Neural cell (in vitro differentiated cells): ENCODE measurements around the gene CELSR2. TPM values are rescaled to one million over a fixed set of nuclear protein-coding genes. Genes with fewer than 3 reads are reported as not detected.

Source experiments
- H2AFZ ChIP-seq: fragments of 200-600, 300-800 bp; sonication (generic), shearing (Covaris generic); 2 replicates; pipeline ENCODE4 v1.6.0; 2014; ENCODE audit warnings: low read depth, mild to moderate bottlenecking, antibody characterized with exemption, low read length, moderate library complexity
- H3F3A ChIP-seq: fragments of 200-600 bp; shearing (Covaris generic); 2 replicates; pipeline ENCODE4 v1.6.1; 2016; ENCODE audit warnings: mild to moderate bottlenecking, moderate library complexity, mixed read lengths, antibody characterized with exemption, low read length; ENCODE audit not compliant: insufficient read depth, poor library complexity, severe bottlenecking
- H3K27ac ChIP-seq: fragments of 200-600, 300-800 bp; sonication (generic), shearing (Covaris generic); 2 replicates; pipeline ENCODE4 v1.5.1; 2014; ENCODE audit warnings: mild to moderate bottlenecking, low read length, moderate library complexity
- H3K27me3 ChIP-seq: fragments of 300-800, 200-600 bp; sonication (generic), shearing (Covaris generic); 2 replicates; pipeline ENCODE4 v1.6.0; 2014; ENCODE audit warnings: mild to moderate bottlenecking, low read depth, low read length, moderate library complexity; ENCODE audit not compliant: insufficient read depth
- H3K36me3 ChIP-seq: fragments of 300-800, 200-600 bp; sonication (generic), shearing (Covaris generic); 2 replicates; pipeline ENCODE4 v1.5.1; 2014; ENCODE audit warnings: mild to moderate bottlenecking, antibody characterized with exemption, low read length, moderate library complexity; ENCODE audit not compliant: insufficient read depth
- H3K4me2 ChIP-seq: fragments of 300-800, 200-600 bp; sonication (generic), shearing (Covaris generic); 2 replicates; pipeline ENCODE4 v1.6.0; 2014; ENCODE audit warnings: mild to moderate bottlenecking, low read length
- H3K4me3 ChIP-seq: fragments of 300-800, 200-600 bp; sonication (generic), shearing (Covaris generic); 2 replicates; pipeline ENCODE4 v1.5.1; 2014; ENCODE audit warnings: mild to moderate bottlenecking, low read length, moderate library complexity
- H3K79me2 ChIP-seq: fragments of 200-600 bp; shearing (Covaris generic); replicated peaks from 2 replicates; pipeline ENCODE4 v1.6.0; 2014; ENCODE audit warnings: mild to moderate bottlenecking, low read length, moderate library complexity; ENCODE audit not compliant: insufficient read depth
- H3K9ac ChIP-seq: fragments of 300-800, 200-600 bp; sonication (generic), shearing (Covaris generic); 2 replicates; pipeline ENCODE4 v1.6.1; 2016; ENCODE audit warnings: mild to moderate bottlenecking, low read length, mixed read lengths
- H3K9me2 ChIP-seq: fragments of 200-600 bp; shearing (Covaris generic); 2 replicates; pipeline ENCODE4 v1.6.1; 2016; ENCODE audit warnings: mild to moderate bottlenecking, low read length, mixed read lengths; ENCODE audit not compliant: insufficient read depth
- H3K9me3 ChIP-seq: fragments of 200-600, 300-800 bp; sonication (generic), shearing (Covaris generic); 2 replicates; pipeline ENCODE4 v1.6.1; 2016; ENCODE audit warnings: mild to moderate bottlenecking, mixed run types, low read length, moderate library complexity, mixed read lengths
- H4K20me1 ChIP-seq: fragments of 200-600 bp; shearing (Covaris generic); 2 replicates; pipeline ENCODE4 v1.6.1; 2016; ENCODE audit warnings: mild to moderate bottlenecking, mixed run types; ENCODE audit not compliant: insufficient read depth
- CTCF ChIP-seq: fragments of 450-650 bp; IDR thresholded peaks from 2 replicates; pipeline ENCODE4 v1.5.1; 2014; ENCODE audit warnings: antibody characterized with exemption, mild to moderate bottlenecking, moderate library complexity; ENCODE audit not compliant: poor library complexity, severe bottlenecking
- EP300 ChIP-seq: fragments of 450-650 bp; conservative IDR thresholded peaks from 2 replicates; pipeline ENCODE4 v1.6.1; 2014; ENCODE audit warnings: antibody characterized with exemption, mild to moderate bottlenecking, moderate library complexity; ENCODE audit not compliant: poor library complexity, severe bottlenecking
- EZH2 ChIP-seq: fragments of 200-600, 300-800 bp; shearing (Covaris generic), sonication (generic); IDR thresholded peaks from 2 replicates; pipeline ENCODE4 v1.6.1; 2014; ENCODE audit warnings: antibody characterized with exemption, low read length, borderline replicate concordance, mild to moderate bottlenecking; ENCODE audit not compliant: insufficient read depth, poor library complexity, severe bottlenecking
- MXI1 ChIP-seq: fragments of 450-650 bp; conservative IDR thresholded peaks from 2 replicates; pipeline ENCODE4 v1.6.1; 2014; ENCODE audit warnings: antibody characterized with exemption, mild to moderate bottlenecking; ENCODE audit not compliant: poor library complexity, severe bottlenecking
- POLR2AphosphoS5 ChIP-seq: IDR thresholded peaks from 2 replicates; pipeline ENCODE4 v1.6.1; 2012
- RAD21 ChIP-seq: fragments of 450-650 bp; conservative IDR thresholded peaks from 2 replicates; pipeline ENCODE4 v1.6.1; 2014; ENCODE audit warnings: antibody characterized with exemption, mild to moderate bottlenecking, moderate library complexity
- REST ChIP-seq: IDR thresholded peaks from 2 replicates; pipeline ENCODE4 v1.6.1; 2012; ENCODE audit warnings: borderline replicate concordance
- SMC3 ChIP-seq: fragments of 450-650 bp; conservative IDR thresholded peaks from 2 replicates; pipeline ENCODE4 v1.6.1; 2014; ENCODE audit warnings: antibody characterized with exemption, mild to moderate bottlenecking, moderate library complexity; ENCODE audit not compliant: poor library complexity
- TAF1 ChIP-seq: IDR thresholded peaks from 2 replicates; pipeline ENCODE4 v1.6.1; 2012; ENCODE audit warnings: low read depth
- polyA plus RNA-seq: library from polyadenylated mRNA; depleted of rRNA; stranded (reverse); fragments of >200 nt; gene quantifications from 2 replicates; pipeline ENCODE4 v1.2.3, GENCODE V29; 2014

Gene CELSR2
- polyA plus RNA-seq, 1 donor from 2014 or later: 7.9 TPM

GRCh38 chr1:109213824-109214693 is 35.3 kb upstream of the CELSR2 start, which contains the start of gene SARS1:
Gene SARS1, plus strand, starts transcription at chr1:109213918. Its CDS starts 75 bp downstream, at chr1:109213993.
- Histone ChIP-seq H3K9ac (peak within 1 kb of the TSS; percentile 98), H3F3A (no peaks in the 10 kb centered on the region), H3K4me3 (peak within 1 kb of the TSS; percentile 94), H3K27ac (peak within 1 kb of the TSS; percentile 97), H2AFZ (peak within 1 kb of the TSS; percentile 94), H3K79me2 (peaks cover 39% of the 10 kb centered on the region), H3K36me3 (no peaks in the 10 kb centered on the region), H3K9me3 (no peaks in the 10 kb centered on the region), H3K4me2 (peak within 1 kb of the TSS; percentile 93), H3K27me3 (no peaks in the 10 kb centered on the region), H3K9me2 (no peaks in the 10 kb centered on the region), H4K20me1 (no peaks in the 10 kb centered on the region)
- TF ChIP-seq RAD21 (peak; percentile 53), TAF1 (peak; percentile 88), MXI1 (peak; percentile 94), EP300 (no peak), EZH2 (no peak), SMC3 (peak; percentile 46), REST (peak; percentile 81), CTCF (no peak), POLR2AphosphoS5 (peak; percentile 96)

- Histone ChIP-seq H2AFZ (peak overlapping the region; percentile 85), H3K36me3 (no peaks in the 10 kb centered on the region), H3K9ac (peak overlapping the region; percentile 98), H3K27ac (peak overlapping the region; percentile 97), H3K4me3 (peak overlapping the region; percentile 94), H3K9me3 (no peaks in the 10 kb centered on the region), H3K9me2 (no peaks in the 10 kb centered on the region), H3K27me3 (no peaks in the 10 kb centered on the region), H4K20me1 (no peaks in the 10 kb centered on the region), H3F3A (no peaks in the 10 kb centered on the region), H3K4me2 (peak overlapping the region; percentile 93), H3K79me2 (peaks cover 42% of the 10 kb centered on the region)
- TF ChIP-seq CTCF: no peak
- TF ChIP-seq RAD21: no peak
- no peak for TF ChIP-seq REST
- TF ChIP-seq POLR2AphosphoS5: peak; percentile 36
- TF ChIP-seq TAF1: no peak
- TF ChIP-seq EZH2: no peak
Observed at GRCh38 chr1:109214695-109215623, 34.4 kb upstream of the CELSR2 start.
